BLaER1 treated with 17β-estradiol and CSF1 and Interleukin-3, amounts not matched to agents 10 nM and 100 nM (cell line): ENCODE data around the gene A3GALT2.

Source experiments
- H3K27ac ChIP-seq, 11 experiments: shearing (Covaris generic); formaldehyde crosslinking; 2 replicates each; pipeline ENCODE4 v1.8.1; 2022
- H3K27me3 ChIP-seq, 11 experiments: shearing (Covaris generic); formaldehyde crosslinking; 2 replicates each; pipeline ENCODE4 v1.8.1; 2022
- H3K36me3 ChIP-seq, 11 experiments: shearing (Covaris generic); formaldehyde crosslinking; 2 replicates each; pipeline ENCODE4 v1.8.1; 2022
- H3K4me1 ChIP-seq, 10 experiments: shearing (Covaris generic); formaldehyde crosslinking; 2 replicates each; pipeline ENCODE4 v1.8.1; 2022
- H3K4me2 ChIP-seq, 11 experiments: shearing (Covaris generic); formaldehyde crosslinking; 2 replicates each; pipeline ENCODE4 v1.8.1; 2022
- H3K4me3 ChIP-seq, 10 experiments: shearing (Covaris generic); formaldehyde crosslinking; 2 replicates each; pipeline ENCODE4 v1.8.1; 2022
- H3K9ac ChIP-seq, 11 experiments: shearing (Covaris generic); formaldehyde crosslinking; 2 replicates each; pipeline ENCODE4 v1.8.1; 2022
- H3K9me3 ChIP-seq, 11 experiments: shearing (Covaris generic); formaldehyde crosslinking; replicated peaks in 1 of 11; 2 replicates each; pipeline ENCODE4 v1.8.1; 2022
- H4K20me1 ChIP-seq, 11 experiments: shearing (Covaris generic); formaldehyde crosslinking; 2 replicates each; pipeline ENCODE4 v1.8.1; 2022
- Cebpa-rat ChIP-seq, 11 experiments: shearing (Covaris generic); IDR thresholded peaks; 2 replicates each; pipeline ENCODE4 v1.8.1; 2022

The A3GALT2 gene

DNA sequence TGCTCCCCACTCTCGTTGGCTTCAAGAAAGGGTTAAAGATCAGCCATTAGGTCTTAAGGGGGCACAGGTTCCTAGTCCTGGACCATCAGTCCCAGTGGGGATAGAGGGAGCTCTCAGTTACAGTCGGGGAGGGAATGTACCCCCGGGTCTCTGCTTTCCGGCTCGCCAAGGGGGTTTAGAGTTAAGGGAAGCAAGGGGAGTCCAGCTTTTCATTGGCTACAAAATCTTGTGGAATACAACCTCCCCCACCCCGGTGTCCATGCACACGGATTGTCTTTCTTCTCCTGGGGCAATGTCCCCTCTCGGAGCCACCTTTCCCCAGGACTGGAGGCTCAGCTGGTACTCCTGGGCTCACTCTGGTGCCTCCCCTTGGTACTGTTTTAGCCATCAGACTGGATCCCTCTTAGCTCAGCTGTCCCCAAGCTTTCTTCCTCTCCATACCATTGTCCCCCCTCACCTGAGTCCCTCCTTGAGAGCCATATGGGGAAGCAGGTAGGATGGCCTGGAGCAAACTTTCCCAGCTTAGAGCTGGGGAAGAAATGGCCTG lies at the start of gene A3GALT2:
Gene A3GALT2, minus strand, starts transcription at position 480 of the 547 bp plus-strand sequence. Its CDS starts 0 bp downstream, at position 480.
- no peak within 1 kb of the TSS for H3K4me2 ChIP-seq
- peaks cover 4 to 20% (median 8%) of the 10 kb centered on the region in 10 experiments; a peak in 17 of 20 replicates for H3K4me1 ChIP-seq
- no peaks in the 10 kb centered on the region for H3K9me3 ChIP-seq
- peaks cover 36 to 47% (median 42%) of the 10 kb centered on the region in 11 experiments for H3K36me3 ChIP-seq
- no peaks in the 10 kb centered on the region for H3K27me3 ChIP-seq
- no peak within 1 kb of the TSS for H3K4me3 ChIP-seq
- TF ChIP-seq Cebpa-rat (IDR thresholded peaks at IDR 0.05) = no peak
- no peak within 1 kb of the TSS for H3K27ac ChIP-seq
- H3K9ac ChIP-seq = no peak within 1 kb of the TSS
- peaks cover 27 to 73% (median 49%) of the 10 kb centered on the region in 11 experiments; a peak in 20 of 22 replicates for H4K20me1 ChIP-seq

GRCh38 chr1:33370301-33370700 lies 49.4 kb upstream of the A3GALT2 start:
- Histone ChIP-seq H3K9me3 (no peaks in the 10 kb centered on the region), H3K4me3 (no peak overlapping the region), H3K27me3 (no peaks in the 10 kb centered on the region), H3K27ac (no peak overlapping the region), H3K4me1 (peaks cover 24 to 30% (median 28%) of the 10 kb centered on the region in 10 experiments), H3K36me3 (peaks cover 0 to 4% (median 0%) of the 10 kb centered on the region in 11 experiments; a peak in 6 of 22 replicates), H3K9ac (no peak overlapping the region), H4K20me1 (peaks cover 0 to 17% (median 0%) of the 10 kb centered on the region in 11 experiments; a peak in 2 of 22 replicates), H3K4me2 (no peak overlapping the region)
- no peak for TF ChIP-seq Cebpa-rat (IDR thresholded peaks at IDR 0.05)

DNA sequence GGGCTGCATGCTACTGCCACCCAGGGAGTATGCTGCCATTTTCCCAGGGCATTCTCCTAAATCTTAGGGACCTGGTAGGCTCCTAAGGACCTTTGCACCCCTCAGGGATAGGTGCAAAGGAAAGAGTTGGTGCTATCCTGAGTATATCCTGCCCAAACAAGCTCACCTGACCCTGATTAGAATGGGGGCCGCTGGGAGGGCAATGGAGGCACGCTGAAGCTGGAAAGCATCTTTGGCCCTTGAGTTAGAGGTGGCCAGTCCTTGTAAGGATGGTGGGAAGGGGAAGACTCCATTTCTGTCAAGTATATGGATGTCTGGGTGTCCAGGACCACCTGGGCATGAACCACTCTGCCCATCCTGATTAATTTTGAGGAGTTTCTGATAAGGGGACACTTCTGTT lies 48.9 kb upstream of the A3GALT2 start:
- no peak overlapping the region for H3K4me2 ChIP-seq
- H3K27ac ChIP-seq = no peak overlapping the region
- H4K20me1 ChIP-seq = peaks cover 0 to 17% (median 0%) of the 10 kb centered on the region in 11 experiments; a peak in 2 of 22 replicates
- TF ChIP-seq Cebpa-rat (IDR thresholded peaks at IDR 0.05) = no peak
- no peak overlapping the region for H3K9ac ChIP-seq
- no peaks in the 10 kb centered on the region for H3K9me3 ChIP-seq
- H3K4me1 ChIP-seq = peaks cover 30 to 35% (median 33%) of the 10 kb centered on the region in 10 experiments
- H3K27me3 ChIP-seq = no peaks in the 10 kb centered on the region
- H3K36me3 ChIP-seq = peaks cover 0 to 3% (median 0%) of the 10 kb centered on the region in 11 experiments; a peak in 6 of 22 replicates
- H3K4me3 ChIP-seq = no peak overlapping the region

DNA sequence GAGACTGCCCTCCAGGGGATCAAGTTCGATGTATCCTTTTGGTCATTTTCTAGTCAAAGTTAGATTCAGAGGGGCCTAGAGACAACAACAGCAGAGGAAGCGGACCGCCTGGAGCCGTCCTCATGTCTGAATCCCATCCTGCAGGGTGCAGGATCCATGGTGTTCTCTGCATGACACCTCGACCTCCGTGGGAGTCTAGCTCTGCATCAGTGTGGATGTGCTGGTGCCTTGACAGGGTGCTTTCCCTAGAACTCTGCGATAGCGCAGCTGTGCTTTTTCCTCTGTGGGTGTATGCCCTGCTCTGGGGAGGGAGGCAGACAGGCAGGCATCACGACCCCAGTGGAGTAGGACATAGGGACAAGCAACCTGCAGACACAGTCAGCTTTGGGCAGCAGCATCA lies 48.2 kb upstream of the A3GALT2 start:
- Histone ChIP-seq H3K9ac (no peak overlapping the region), H3K36me3 (no peaks in the 10 kb centered on the region; a peak in 5 of 22 replicates), H3K4me3 (no peak overlapping the region), H3K9me3 (no peaks in the 10 kb centered on the region), H4K20me1 (peaks cover 0 to 17% (median 0%) of the 10 kb centered on the region in 11 experiments; a peak in 2 of 22 replicates), H3K4me1 (peaks cover 37 to 42% (median 40%) of the 10 kb centered on the region in 10 experiments), H3K27ac (no peak overlapping the region), H3K4me2 (no peak overlapping the region), H3K27me3 (no peaks in the 10 kb centered on the region)
- TF ChIP-seq Cebpa-rat (IDR thresholded peaks at IDR 0.05) = no peak

DNA sequence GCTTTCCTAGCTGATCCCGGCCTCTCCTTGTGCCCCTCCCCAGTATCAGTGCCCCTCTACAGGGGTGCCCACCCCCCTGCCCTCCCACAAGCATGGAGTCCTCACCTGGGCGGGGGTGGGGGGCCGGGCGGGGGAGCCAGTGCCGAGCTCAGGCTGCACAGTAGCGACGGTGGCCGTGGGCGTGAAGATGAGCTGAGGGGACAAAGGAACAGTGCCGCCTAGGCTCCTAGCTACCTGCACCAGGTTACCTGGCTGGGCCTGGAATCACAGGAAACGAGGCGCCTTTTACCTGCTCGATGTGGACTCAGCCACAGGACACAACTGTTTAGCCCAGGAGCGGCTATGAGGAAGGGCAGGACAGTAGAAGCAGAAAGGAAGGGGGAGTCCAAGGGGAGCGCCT lies 47.5 kb upstream of the A3GALT2 start:
- H3K4me2 ChIP-seq = peak overlapping the region in 2 of 11 experiments; percentile 30 to 86; a peak in 1 of 22 replicates
- H3K27me3 ChIP-seq = no peaks in the 10 kb centered on the region
- no peaks in the 10 kb centered on the region; a peak in 4 of 22 replicates for H3K36me3 ChIP-seq
- TF ChIP-seq Cebpa-rat (IDR thresholded peaks at IDR 0.05) = no peak
- H3K27ac ChIP-seq = no peak overlapping the region
- H3K4me3 ChIP-seq = no peak overlapping the region
- no peaks in the 10 kb centered on the region for H3K9me3 ChIP-seq
- H4K20me1 ChIP-seq = peaks cover 0 to 17% (median 0%) of the 10 kb centered on the region in 11 experiments; a peak in 2 of 22 replicates
- no peak overlapping the region for H3K9ac ChIP-seq
- H3K4me1 ChIP-seq = peaks cover 43 to 49% (median 46%) of the 10 kb centered on the region in 10 experiments

GRCh38 chr1:33367485-33368405 lies 46.8 kb upstream of the A3GALT2 start:
- Histone ChIP-seq H3K36me3 (no peaks in the 10 kb centered on the region; a peak in 4 of 22 replicates), H4K20me1 (peaks cover 0 to 17% (median 0%) of the 10 kb centered on the region in 11 experiments; a peak in 2 of 22 replicates), H3K9ac (peak overlapping the region in 4 of 11 experiments; percentile 13 to 44 (median 29); a peak in 9 of 22 replicates), H3K4me1 (peaks cover 50 to 55% (median 53%) of the 10 kb centered on the region in 10 experiments), H3K4me2 (peak overlapping the region; percentile 61 to 95 (median 86); a peak in 15 of 22 replicates), H3K27me3 (no peaks in the 10 kb centered on the region), H3K27ac (0 out of 22 replicates have a peak overlapping the region, but pooled peaks of 2 of the 11 experiments have one; percentile 12 to 34), H3K9me3 (no peaks in the 10 kb centered on the region), H3K4me3 (no peak overlapping the region)
- no peak for TF ChIP-seq Cebpa-rat (IDR thresholded peaks at IDR 0.05)

- peak overlapping the region; percentile 61 to 95 (median 86) for H3K4me2 ChIP-seq
- H3K9me3 ChIP-seq = no peaks in the 10 kb centered on the region
- H3K9ac ChIP-seq = peak overlapping the region in 4 of 11 experiments; percentile 13 to 44 (median 29); a peak in 7 of 22 replicates
- peaks cover 58 to 64% (median 61%) of the 10 kb centered on the region in 10 experiments for H3K4me1 ChIP-seq
- no peaks in the 10 kb centered on the region; a peak in 3 of 22 replicates for H3K36me3 ChIP-seq
- H3K27ac ChIP-seq = peak overlapping the region in 2 of 11 experiments; percentile 22 to 79; a peak in 2 of 22 replicates
- no peak overlapping the region for H3K4me3 ChIP-seq
- H3K27me3 ChIP-seq = no peaks in the 10 kb centered on the region
- no peak for TF ChIP-seq Cebpa-rat (IDR thresholded peaks at IDR 0.05)
- peaks cover 0 to 14% (median 0%) of the 10 kb centered on the region in 11 experiments; a peak in 1 of 22 replicates for H4K20me1 ChIP-seq
Measured at GRCh38 chr1:33366762-33367484, 46.0 kb upstream of the A3GALT2 start.

GRCh38 chr1:33365560-33365997 lies 44.7 kb upstream of the A3GALT2 start:
- peak overlapping the region; percentile 61 to 95 (median 86) for H3K4me2 ChIP-seq
- H3K4me1 ChIP-seq = peaks cover 72 to 77% (median 75%) of the 10 kb centered on the region in 10 experiments
- H3K27ac ChIP-seq = peak overlapping the region in 9 of 11 experiments; percentile 6 to 79 (median 64); a peak in 17 of 22 replicates
- no peaks in the 10 kb centered on the region for H3K27me3 ChIP-seq
- no peaks in the 10 kb centered on the region for H3K36me3 ChIP-seq
- TF ChIP-seq Cebpa-rat (IDR thresholded peaks at IDR 0.05) = no peak
- 0 out of 20 replicates have a peak overlapping the region, but pooled peaks of 1 of the 10 experiments have one; percentile 45 for H3K4me3 ChIP-seq
- H4K20me1 ChIP-seq = 0 out of 22 replicates have a peak, but pooled peaks cover 0 to 8% (median 0%) of the 10 kb centered on the region in 11 experiments
- peak overlapping the region in 10 of 11 experiments; percentile 4 to 77 (median 54); a peak in 16 of 22 replicates for H3K9ac ChIP-seq
- H3K9me3 ChIP-seq = no peaks in the 10 kb centered on the region
